Fibroblast of the aortic adventitia (primary cell): Measurements from ENCODE around the gene ZNF208. TPM values are rescaled to one million over a fixed set of nuclear protein-coding genes. Genes with fewer than 3 reads are reported as not detected.
"Not testable (repeated sequence)": the region's sequence is repeated elsewhere in the genome, so short reads cannot be mapped to it uniquely, and the experiment has no call there.

Source experiments
- DNase-seq: peaks from one replicate; pipeline ENCODE4 v3.0.0-alpha.2; 2010; ENCODE audit warnings: low read depth
- H3K4me3 ChIP-seq: 2 replicates; pipeline ENCODE4 v1.5.1; 2011; ENCODE audit warnings: low read depth, mild to moderate bottlenecking, control low read depth, low read length, moderate library complexity
- total RNA-seq: library from RNA; depleted of rRNA; stranded (reverse); fragments of >200 nt; gene quantifications from 2 replicates; pipeline ENCODE4 v1.2.3, GENCODE V29; 2012; ENCODE audit warnings: low replicate concordance
- TF ChIP-seq, protein P1 (sequence below): IDR thresholded peaks from 2 replicates; pipeline ENCODE4 v1.5.1; 2011; ENCODE audit warnings: mild to moderate bottlenecking, low read length, control low read depth, inconsistent platforms; ENCODE audit not compliant: insufficient read depth

Gene ZNF208
- 0.09 and 1.5 TPM in 2 replicates for total RNA-seq

DNA sequence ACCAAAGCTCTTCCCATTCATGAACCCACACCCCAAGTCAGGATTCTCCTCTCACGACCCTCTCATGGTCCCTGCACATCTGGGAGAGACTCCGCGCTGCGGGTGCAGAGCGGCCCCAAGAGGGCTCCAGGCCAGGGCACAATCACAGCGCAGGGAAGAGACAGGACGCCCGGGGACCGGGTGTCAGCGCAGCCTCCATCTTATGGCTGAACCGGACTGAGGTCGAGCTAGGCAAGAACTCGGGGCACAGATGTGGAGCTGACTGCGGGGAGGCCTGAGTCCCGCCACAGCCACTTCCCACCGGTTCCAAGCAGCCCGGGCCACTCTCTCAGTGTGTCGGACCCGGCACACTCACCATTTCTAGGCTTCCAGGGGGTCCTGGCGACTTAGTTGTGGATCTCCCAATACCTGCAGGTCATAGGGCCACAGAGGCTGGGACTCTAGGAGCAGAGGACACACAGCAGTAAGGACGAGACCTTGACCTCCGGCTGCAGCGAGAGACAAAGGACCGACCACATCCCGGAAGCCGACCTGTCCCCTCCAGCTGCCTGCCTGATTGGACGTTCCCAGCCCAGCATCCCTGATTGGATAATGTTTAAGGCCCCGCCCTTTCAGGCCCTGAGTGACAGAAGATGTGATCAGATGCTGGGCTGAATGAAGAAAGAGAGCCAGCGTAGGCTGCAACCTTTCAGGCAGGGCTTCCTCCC lies at the start of gene ZNF208:
TSS of gene ZNF208 (minus strand) at position 507 of the 707 bp plus-strand sequence. CDS start at position 358, 149 bp downstream.
- not testable (repeated sequence) for H3K4me3 ChIP-seq, DNase-seq

DNA sequence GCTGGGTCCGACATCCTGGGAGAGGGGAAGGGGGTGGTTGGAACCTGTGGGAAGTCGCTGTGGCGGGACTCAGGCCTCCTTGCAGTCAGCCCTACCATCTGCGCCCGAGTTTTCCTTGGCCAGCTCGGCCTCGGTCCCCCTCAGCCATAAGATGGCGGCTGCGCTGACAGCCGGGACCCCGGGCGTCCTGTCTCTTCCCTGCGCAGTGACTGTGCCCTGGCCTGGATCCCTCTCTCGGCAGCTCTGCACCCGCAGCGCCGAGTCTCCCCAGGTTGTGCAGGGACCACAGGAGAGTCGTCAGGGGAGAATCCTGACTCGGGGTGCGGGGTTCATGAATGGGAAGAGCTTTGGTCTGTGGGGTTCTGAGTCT lies 41.9 kb upstream of the ZNF208 start:
- TF ChIP-seq, protein P1, sequence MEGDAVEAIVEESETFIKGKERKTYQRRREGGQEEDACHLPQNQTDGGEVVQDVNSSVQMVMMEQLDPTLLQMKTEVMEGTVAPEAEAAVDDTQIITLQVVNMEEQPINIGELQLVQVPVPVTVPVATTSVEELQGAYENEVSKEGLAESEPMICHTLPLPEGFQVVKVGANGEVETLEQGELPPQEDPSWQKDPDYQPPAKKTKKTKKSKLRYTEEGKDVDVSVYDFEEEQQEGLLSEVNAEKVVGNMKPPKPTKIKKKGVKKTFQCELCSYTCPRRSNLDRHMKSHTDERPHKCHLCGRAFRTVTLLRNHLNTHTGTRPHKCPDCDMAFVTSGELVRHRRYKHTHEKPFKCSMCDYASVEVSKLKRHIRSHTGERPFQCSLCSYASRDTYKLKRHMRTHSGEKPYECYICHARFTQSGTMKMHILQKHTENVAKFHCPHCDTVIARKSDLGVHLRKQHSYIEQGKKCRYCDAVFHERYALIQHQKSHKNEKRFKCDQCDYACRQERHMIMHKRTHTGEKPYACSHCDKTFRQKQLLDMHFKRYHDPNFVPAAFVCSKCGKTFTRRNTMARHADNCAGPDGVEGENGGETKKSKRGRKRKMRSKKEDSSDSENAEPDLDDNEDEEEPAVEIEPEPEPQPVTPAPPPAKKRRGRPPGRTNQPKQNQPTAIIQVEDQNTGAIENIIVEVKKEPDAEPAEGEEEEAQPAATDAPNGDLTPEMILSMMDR, result no peak
- peak overlapping the region; percentile 62 for H3K4me3 ChIP-seq
- peak; percentile 0 for DNase-seq

DNA sequence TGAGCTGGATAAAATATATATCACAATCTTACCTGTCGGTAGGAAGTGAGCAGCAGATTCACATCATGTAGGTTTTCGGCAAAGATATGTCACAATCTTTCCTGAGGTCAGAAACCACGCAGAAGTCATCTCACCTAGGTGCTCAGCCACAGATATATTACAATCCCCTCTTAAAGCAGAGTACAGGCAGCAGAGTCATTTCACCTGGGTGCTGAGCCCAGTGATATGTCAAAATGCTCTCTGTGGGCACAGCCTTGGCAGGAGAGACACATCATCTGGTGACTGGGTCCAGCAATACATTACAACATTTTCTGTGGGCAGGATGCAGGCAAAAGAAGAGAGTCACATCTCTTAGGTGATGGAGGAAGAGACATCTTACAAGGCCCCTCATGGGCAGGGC lies 30.4 kb upstream of the ZNF208 start:
- H3K4me3 ChIP-seq, DNase-seq: not testable (repeated sequence)

DNA sequence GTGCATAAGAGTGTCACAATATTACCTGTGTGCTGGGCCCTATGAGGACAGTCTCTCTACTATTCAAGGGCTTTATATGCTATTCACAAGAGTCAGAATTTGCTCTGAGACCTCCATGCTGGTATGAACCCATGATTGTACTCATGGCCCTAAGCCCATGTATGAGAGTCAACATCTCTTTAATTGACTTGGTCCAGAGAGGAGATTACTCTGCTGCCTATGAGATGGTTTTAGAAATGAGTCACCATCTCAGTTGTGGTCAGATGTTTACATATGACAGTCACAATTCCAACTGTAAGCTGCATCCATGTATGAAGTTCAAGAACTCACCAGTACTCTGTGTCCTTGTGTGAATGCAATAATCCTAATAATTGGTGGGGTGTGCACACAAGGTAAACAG lies 19.9 kb upstream of the ZNF208 start:
- H3K4me3 ChIP-seq, result no peak overlapping the region
- no peak for DNase-seq
- TF ChIP-seq, protein P1, result no peak

DNA sequence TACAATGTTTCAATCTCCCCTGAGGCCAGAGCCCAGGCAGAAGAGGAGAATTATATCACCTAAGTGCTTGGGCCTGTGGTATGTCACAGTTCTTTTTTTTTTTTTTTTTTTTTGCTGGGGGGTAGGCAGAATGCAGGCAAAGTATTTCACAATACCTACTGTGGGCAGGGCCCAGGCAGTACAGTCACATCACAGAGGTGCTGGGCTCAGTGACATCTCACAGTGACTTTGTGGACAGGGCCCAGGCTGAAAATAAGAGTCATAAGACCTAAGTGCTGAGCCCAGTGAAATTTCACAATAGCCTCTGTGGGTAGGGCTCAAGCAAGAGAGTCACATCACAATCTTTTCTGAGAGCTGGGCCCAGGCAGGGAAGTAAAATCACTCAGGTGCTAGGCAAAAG lies 15.9 kb upstream of the ZNF208 start:
- no peak overlapping the region for H3K4me3 ChIP-seq
- DNase-seq, result no peak
- TF ChIP-seq, protein P1, result no peak

DNA sequence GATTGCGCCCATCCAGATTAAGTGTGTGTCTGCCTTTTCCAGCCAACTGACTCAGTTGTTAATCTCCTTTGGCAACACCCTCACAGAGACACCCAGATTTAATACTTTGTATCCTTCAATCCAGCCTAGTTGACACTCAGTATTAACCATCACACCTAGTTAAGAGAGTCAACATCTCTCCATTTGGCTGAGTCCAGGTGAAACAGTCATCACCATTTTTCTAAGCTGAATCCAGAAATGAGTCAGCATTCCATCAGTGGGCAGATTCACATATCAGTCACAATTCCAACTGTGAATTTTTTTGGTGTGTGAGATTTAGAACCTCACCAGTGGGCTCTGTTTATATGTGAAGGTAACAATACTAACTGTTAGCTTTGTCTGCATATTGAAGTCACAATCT lies 14.8 kb upstream of the ZNF208 start:
- DNase-seq, H3K4me3 ChIP-seq: not testable (repeated sequence)

DNA sequence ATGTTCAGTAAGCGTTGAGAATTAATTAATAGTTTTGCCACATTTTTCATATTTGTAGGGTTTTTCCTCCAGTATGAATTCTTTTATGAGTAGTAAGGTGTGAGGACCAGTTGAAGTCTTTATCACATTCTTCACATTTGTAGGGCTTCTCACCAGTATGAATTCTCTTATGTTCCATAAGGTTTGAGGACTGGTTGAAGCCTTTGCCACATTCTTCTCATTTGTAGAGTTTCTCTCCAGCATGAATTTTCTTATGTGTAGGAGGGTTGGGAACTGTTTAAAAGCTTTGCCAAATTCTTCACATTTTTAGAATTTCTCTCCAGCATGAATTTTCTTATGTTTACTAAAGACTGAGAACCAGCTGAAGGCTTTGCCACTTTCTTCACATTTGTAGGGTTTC lies 40.3 kb downstream of the ZNF208 start:
- H3K4me3 ChIP-seq, result no peak overlapping the region
- DNase-seq, result no peak
- TF ChIP-seq, protein P1, result no peak

DNA sequence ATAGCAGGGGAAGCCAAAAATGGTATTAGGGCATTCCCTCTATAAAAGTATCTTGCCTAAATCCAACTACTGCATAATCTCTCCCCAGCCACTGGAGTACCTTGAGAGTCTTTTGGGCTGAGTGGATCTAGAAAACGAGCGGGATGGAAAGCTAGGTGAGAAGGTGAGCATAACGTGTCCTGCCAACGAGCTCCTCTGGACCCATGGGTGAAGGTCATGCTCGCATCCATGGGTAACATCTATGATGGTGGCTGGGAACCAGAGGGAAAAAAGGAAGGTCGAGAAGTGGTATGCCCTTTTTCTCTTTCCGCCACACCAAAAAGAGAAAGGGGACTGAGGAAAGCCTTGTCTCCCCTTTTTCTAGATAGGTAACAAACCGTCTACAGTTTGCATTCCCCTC lies 63.0 kb downstream of the ZNF208 start:
- TF ChIP-seq, protein P1, result no peak
- peak; percentile 1 for DNase-seq
- H3K4me3 ChIP-seq, result no peak overlapping the region
